H1 (cell line): ENCODE data around the gene TMEM82. TPM values are rescaled to one million over a fixed set of nuclear protein-coding genes. Genes with fewer than 3 reads are reported as not detected.

Experiments used
- CTCF ChIP-seq, 3 experiments: IDR thresholded peaks; 1 replicate in 2 of 3; 2 replicates in 1 of 3; pipeline versions ENCODE4 v1.5.1 to v1.6.1; 2011; ENCODE audit warnings: low read length in 3 of 3, mild to moderate bottlenecking in 3 of 3, inconsistent platforms in 2 of 3, low read depth in 1 of 3, moderate library complexity in 1 of 3; ENCODE audit not compliant: insufficient read depth in 1 of 3; ENCODE audit errors: control extremely low read depth in 1 of 3
- KDM5A ChIP-seq: fragments of 200-600 bp; IDR thresholded peaks from 2 replicates; pipeline ENCODE4 v1.7.1; 2012; ENCODE audit warnings: mild to moderate bottlenecking, low read length, inconsistent platforms, mixed read lengths
- SIN3A ChIP-seq, 2 experiments: IDR thresholded peaks in 1 of 2; conservative IDR thresholded peaks in 1 of 2; 2 replicates each; pipeline ENCODE4 v1.6.1; 2011 to 2012; ENCODE audit warnings: low read length in 2 of 2, improper control_type of control experiment in 1 of 2, low read depth in 1 of 2, mild to moderate bottlenecking in 1 of 2
- SIX5 ChIP-seq: IDR thresholded peaks from 2 replicates; pipeline ENCODE4 v1.6.1; 2011; ENCODE audit warnings: mild to moderate bottlenecking, low read depth, low read length
- polyA plus RNA-seq, 7 experiments: library from polyadenylated mRNA; depleted of rRNA in 3 of 7; stranded (reverse) in 5 of 7; unstranded in 2 of 7; fragments of >200 nt in 5 of 7; fragments of 200-250 nt in 2 of 7; gene quantifications; 1 replicate in 5 of 7; 2 replicates in 1 of 7; 4 replicates in 1 of 7; pipeline versions ENCODE4 v1.2.1 to v1.2.3, GENCODE V29; 2011 to 2013; ENCODE audit warnings: missing spikeins in 2 of 7, mixed read lengths in 2 of 7
- total RNA-seq: library from RNA; stranded (reverse); fragmentation: NEBNext Ultra II Directional; extraction: Animal tissue kit (Norgen Biotek cat#: 25700); gene quantifications from 2 replicates; pipeline ENCODE4 v1.2.1, GENCODE V29; 2021

Gene TMEM82
- total and polyA plus RNA-seq, 2 of the 8 experiments (the other 6 are each of a cell fraction or from before 2014, with no cell fraction given), result 0.32 to 2.1 TPM

GRCh38 chr1:15693371-15693770, 48.9 kb upstream of the TMEM82 start (continued):
- TF ChIP-seq CTCF (IDR thresholded peaks at IDR 0.05; ENCODE audit: control extremely low read depth in 1 of 3, insufficient read depth in 1 of 3, low read depth in 1 of 3, low read length in 3 of 3), result no peak
- no peak for TF ChIP-seq SIN3A (conservative IDR thresholded peaks at IDR 0.05 in 1 of 2, IDR thresholded peaks at IDR 0.05 in 1 of 2; ENCODE audit: low read depth in 1 of 2, low read length in 2 of 2)
- no peak for TF ChIP-seq SIX5
- no peak for TF ChIP-seq KDM5A
